Mesothelial cell of epicardium (in vitro differentiated cells): ENCODE results near the gene PRPF18. TPM values are rescaled to one million over a fixed set of nuclear protein-coding genes. Genes with fewer than 3 reads are reported as not detected.

Experiments used
- DNase-seq, 2 experiments: peaks; one replicate each; pipeline ENCODE4 v3.0.0; 2021; ENCODE audit warnings: low spot score in 2 of 2; ENCODE audit not compliant: unreplicated experiment in 2 of 2
- H3K27ac Mint-ChIP-seq: 2 replicates; pipeline ENCODE4 v1.8.0; 2021; ENCODE audit warnings: mixed read lengths
- H3K27me3 Mint-ChIP-seq: 2 replicates; pipeline ENCODE4 v1.8.0; 2021; ENCODE audit warnings: low read depth, mixed read lengths
- H3K36me3 Mint-ChIP-seq: 2 replicates; pipeline ENCODE4 v1.8.0; 2021; ENCODE audit warnings: mixed read lengths
- H3K4me1 Mint-ChIP-seq: 2 replicates; pipeline ENCODE4 v1.8.0; 2021; ENCODE audit warnings: mixed read lengths
- H3K4me3 Mint-ChIP-seq: 2 replicates; pipeline ENCODE4 v1.8.0; 2021; ENCODE audit warnings: mild to moderate bottlenecking, moderate library complexity, mixed read lengths
- H3K9me3 Mint-ChIP-seq: 2 replicates; pipeline ENCODE4 v1.8.0; 2021; ENCODE audit warnings: mixed read lengths
- CTCF ChIP-seq: fragments of 200-600 bp; sonication (generic); IDR thresholded peaks from one replicate; pipeline ENCODE4 v1.5.0; 2021; ENCODE audit warnings: antibody characterized with exemption; ENCODE audit not compliant: unreplicated experiment
- total RNA-seq: library from RNA; stranded (reverse); gene quantifications from 3 replicates; pipeline ENCODE4 v1.2.1, GENCODE V29; 2021

Gene PRPF18
- total RNA-seq, 1 donor from 2014 or later, result 18.9 TPM

GRCh38 chr10:13678101-13678843 is 91.5 kb downstream of the PRPF18 start:
- TF ChIP-seq CTCF, result no peak
- Mint-ChIP-seq H3K4me1 (peaks cover 16% of the 10 kb centered on the region), H3K4me3 (no peak overlapping the region), H3K36me3 (peaks cover 21% of the 10 kb centered on the region), H3K27me3 (no peaks in the 10 kb centered on the region), H3K9me3 (no peaks in the 10 kb centered on the region), H3K27ac (no peak overlapping the region)
- DNase-seq, result no peak

Other genes with a start within 250 kb of the PRPF18 start
- gene SEPHS1, start 238.7 kb upstream of the PRPF18 start, total RNA-seq, result 80.4 to 87.2 TPM (median 85.0 TPM) in 3 replicates
- gene BEND7, start 58.0 kb upstream of the PRPF18 start, total RNA-seq, result 37.9 to 40.7 TPM (median 38.2 TPM) in 3 replicates